Natural killer cell (primary cell): ENCODE data around the gene NUDCD3. TPM values are rescaled to one million over a fixed set of nuclear protein-coding genes. Genes with fewer than 3 reads are reported as not detected.

ENCODE experiments used
- ATAC-seq, 3 donors: fragments of 150-1000 bp in 2 of 3; fragments of 200-7000 bp in 1 of 3; cut with Tn5 transposase; 1 replicate in 1 of 3; 2 replicates in 2 of 3; pipeline ENCODE4 v1.10.0; 2021; ENCODE audit warnings: mild to moderate bottlenecking in 2 of 3, moderate library complexity in 2 of 3
- DNase-seq, 2 donors: peaks; one replicate each; pipeline versions ENCODE4 v3.0.0 to v3.0.0-alpha.2; 2013 to 2021; ENCODE audit warnings: mixed read lengths in 1 of 2
- H3K27ac ChIP-seq: one replicate; pipeline ENCODE4 v1.5.1; 2013; ENCODE audit warnings: mild to moderate bottlenecking, low read length
- H3K27me3 ChIP-seq: one replicate; pipeline ENCODE4 v1.6.1; 2013; ENCODE audit warnings: low read length; ENCODE audit not compliant: control insufficient read depth, insufficient read depth
- H3K36me3 ChIP-seq: one replicate; pipeline ENCODE4 v1.6.1; 2013; ENCODE audit warnings: low read length; ENCODE audit not compliant: control insufficient read depth, insufficient read depth
- H3K4me1 ChIP-seq: one replicate; pipeline ENCODE4 v1.6.1; 2013; ENCODE audit warnings: low read length; ENCODE audit not compliant: control insufficient read depth, insufficient read depth
- H3K4me3 ChIP-seq: one replicate; pipeline ENCODE4 v1.5.1; 2013; ENCODE audit warnings: low read length
- H3K9me3 ChIP-seq: one replicate; pipeline ENCODE4 v1.6.1; 2013; ENCODE audit warnings: low read length; ENCODE audit not compliant: control insufficient read depth, insufficient read depth
- H3K27ac Mint-ChIP-seq, 2 donors: one replicate each; pipeline ENCODE4 v1.8.0; 2022; ENCODE audit warnings: mild to moderate bottlenecking in 2 of 2, mixed read lengths in 2 of 2, moderate library complexity in 1 of 2
- H3K27me3 Mint-ChIP-seq, 2 donors: one replicate each; pipeline ENCODE4 v1.8.0; 2022; ENCODE audit warnings: low read depth in 2 of 2, mixed read lengths in 2 of 2
- H3K36me3 Mint-ChIP-seq: one replicate; pipeline ENCODE4 v1.8.0; 2022; ENCODE audit warnings: mixed read lengths
- H3K4me1 Mint-ChIP-seq, 2 donors: one replicate each; pipeline ENCODE4 v1.8.0; 2022; ENCODE audit warnings: mixed read lengths in 2 of 2
- H3K4me3 Mint-ChIP-seq: one replicate; pipeline ENCODE4 v1.8.0; 2022; ENCODE audit warnings: mild to moderate bottlenecking, moderate library complexity, mixed read lengths
- H3K9me3 Mint-ChIP-seq, 2 donors: one replicate each; pipeline ENCODE4 v1.8.0; 2022; ENCODE audit warnings: mixed read lengths in 2 of 2
- WGBS: methylation state at CpG from one replicate; pipeline ENCODE4 v1.1.7; 2013; ENCODE audit warnings: missing lambda C conversion rate; ENCODE audit not compliant: insufficient coverage; 5-methylcytosine and 5-hydroxymethylcytosine counted together
- intact Hi-C: fragments of 100-400 bp; cut with micrococcal nuclease; formaldehyde crosslinking; loops from one replicate; pipeline ENCODE4 v1.14.2; 2022
- total RNA-seq, 4 donors: library from RNA; stranded (reverse); fragments of 120-200 nt in 1 of 4; gene quantifications; one replicate each; pipeline versions ENCODE4 v1.2.3 to v1.2.4, GENCODE V29; 2013 to 2022
- TF ChIP-seq, protein P1 (sequence below): fragments of 200-600 bp; IDR thresholded peaks from one replicate; pipeline ENCODE4 v1.8.0; 2022; ENCODE audit warnings: antibody characterized with exemption

NUDCD3 gene
- total RNA-seq, 3 donors from 2014 or later (not counting 1 experiment from before 2014, with no cell fraction given), result 50.1 to 79.9 (median 68.7) TPM

GRCh38 chr7:44377681-44378421, 112.6 kb downstream of the NUDCD3 start:
- intact Hi-C loops, result no loop called here
- no peaks in the 10 kb centered on the region for H3K27me3 Mint-ChIP-seq
- no peak for ATAC-seq

GRCh38 chr7:44377134-44377463, 113.4 kb downstream of the NUDCD3 start:
- no peaks in the 10 kb centered on the region for H3K4me1 ChIP-seq
- no peaks in the 10 kb centered on the region for H3K36me3 ChIP-seq
- H3K4me1 Mint-ChIP-seq, result peaks cover 4 to 27% of the 10 kb centered on the region in 2 donors
- H3K27me3 Mint-ChIP-seq, result peaks cover 0 to 6% of the 10 kb centered on the region in 2 donors
- ATAC-seq (no peak), DNase-seq (no peak)
- TF ChIP-seq, protein P1, sequence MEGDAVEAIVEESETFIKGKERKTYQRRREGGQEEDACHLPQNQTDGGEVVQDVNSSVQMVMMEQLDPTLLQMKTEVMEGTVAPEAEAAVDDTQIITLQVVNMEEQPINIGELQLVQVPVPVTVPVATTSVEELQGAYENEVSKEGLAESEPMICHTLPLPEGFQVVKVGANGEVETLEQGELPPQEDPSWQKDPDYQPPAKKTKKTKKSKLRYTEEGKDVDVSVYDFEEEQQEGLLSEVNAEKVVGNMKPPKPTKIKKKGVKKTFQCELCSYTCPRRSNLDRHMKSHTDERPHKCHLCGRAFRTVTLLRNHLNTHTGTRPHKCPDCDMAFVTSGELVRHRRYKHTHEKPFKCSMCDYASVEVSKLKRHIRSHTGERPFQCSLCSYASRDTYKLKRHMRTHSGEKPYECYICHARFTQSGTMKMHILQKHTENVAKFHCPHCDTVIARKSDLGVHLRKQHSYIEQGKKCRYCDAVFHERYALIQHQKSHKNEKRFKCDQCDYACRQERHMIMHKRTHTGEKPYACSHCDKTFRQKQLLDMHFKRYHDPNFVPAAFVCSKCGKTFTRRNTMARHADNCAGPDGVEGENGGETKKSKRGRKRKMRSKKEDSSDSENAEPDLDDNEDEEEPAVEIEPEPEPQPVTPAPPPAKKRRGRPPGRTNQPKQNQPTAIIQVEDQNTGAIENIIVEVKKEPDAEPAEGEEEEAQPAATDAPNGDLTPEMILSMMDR, result no peak
- H3K9me3 Mint-ChIP-seq, result no peaks in the 10 kb centered on the region
- no peak overlapping the region for H3K4me3 Mint-ChIP-seq
- no peak overlapping the region for H3K4me3 ChIP-seq
- no peak overlapping the region for H3K27ac ChIP-seq
- intact Hi-C loops, result no loop called here
- no peaks in the 10 kb centered on the region for H3K9me3 ChIP-seq
- no peaks in the 10 kb centered on the region for H3K27me3 ChIP-seq
- no peaks in the 10 kb centered on the region for H3K36me3 Mint-ChIP-seq
- H3K27ac Mint-ChIP-seq, result peak overlapping the region in 1 of 2 donors; percentile 54
- 94% methylated on average over 1 of the region's 1 CpG for WGBS

More at GRCh38 chr7:44377681-44378421, 112.6 kb downstream of the NUDCD3 start:
- no peak overlapping the region for H3K4me3 ChIP-seq
- H3K4me1 Mint-ChIP-seq, result peaks cover 4 to 27% of the 10 kb centered on the region in 2 donors
- no peak for DNase-seq
- no peak overlapping the region for H3K27ac Mint-ChIP-seq
- TF ChIP-seq, protein P1, result no peak
- no peaks in the 10 kb centered on the region for H3K4me1 ChIP-seq
- H3K36me3 ChIP-seq, result no peaks in the 10 kb centered on the region
- no peaks in the 10 kb centered on the region for H3K9me3 ChIP-seq
- 80% methylated on average over 5 of the region's 5 CpGs for WGBS
- H3K27me3 ChIP-seq, result no peaks in the 10 kb centered on the region
- H3K27ac ChIP-seq, result no peak overlapping the region
- no peaks in the 10 kb centered on the region for H3K36me3 Mint-ChIP-seq
- H3K4me3 Mint-ChIP-seq, result no peak overlapping the region
- no peaks in the 10 kb centered on the region for H3K9me3 Mint-ChIP-seq

DNA sequence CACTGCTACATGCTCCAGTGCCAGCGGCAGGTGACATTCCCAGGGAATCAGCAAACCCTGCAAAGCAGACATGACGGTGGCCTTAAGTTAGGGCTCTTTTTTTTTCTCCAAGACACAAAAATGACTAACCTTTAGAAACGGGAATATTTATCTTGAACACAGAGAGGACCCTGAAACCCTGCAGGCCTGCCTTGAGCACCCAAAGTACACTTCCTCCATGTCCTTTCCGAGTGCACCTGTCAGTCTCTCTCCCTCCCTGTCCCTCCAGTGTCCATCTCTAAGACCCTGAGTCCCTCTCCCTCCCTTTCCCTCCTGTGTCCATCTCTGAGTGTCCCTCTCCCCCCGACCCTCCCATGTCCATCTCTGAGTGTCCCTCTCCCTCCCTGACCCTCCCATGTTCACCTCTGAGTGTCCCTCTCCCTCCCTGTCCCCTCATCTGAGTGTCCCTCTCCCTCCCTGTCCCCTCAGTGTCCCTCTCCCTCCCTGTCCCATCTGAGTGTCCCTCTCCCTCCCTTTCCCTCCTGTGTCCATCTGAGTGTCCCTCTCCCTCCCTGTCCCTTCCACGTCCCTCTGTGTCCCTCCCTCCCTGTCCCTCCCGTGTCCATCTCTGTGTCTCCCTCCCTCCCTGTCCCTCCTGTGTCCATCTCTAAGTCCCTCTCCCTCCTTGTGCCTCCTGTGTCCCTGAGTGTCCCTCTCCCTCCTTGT, 113.9 kb downstream of the NUDCD3 start:
- H3K36me3 Mint-ChIP-seq, result no peaks in the 10 kb centered on the region

More for the DNA sequence above, 113.9 kb downstream of the NUDCD3 start:
- Mint-ChIP-seq H3K4me3 (no peak overlapping the region), H3K27me3 (peaks cover 0 to 9% of the 10 kb centered on the region in 2 donors), H3K9me3 (no peaks in the 10 kb centered on the region), H3K27ac (peak overlapping the region in 1 of 2 donors; percentile 54), H3K4me1 (peaks cover 4 to 27% of the 10 kb centered on the region in 2 donors)
- TF ChIP-seq, protein P1, result no peak
- Histone ChIP-seq H3K4me1 (no peaks in the 10 kb centered on the region), H3K9me3 (no peaks in the 10 kb centered on the region), H3K4me3 (no peak overlapping the region), H3K36me3 (no peaks in the 10 kb centered on the region), H3K27me3 (no peaks in the 10 kb centered on the region), H3K27ac (no peak overlapping the region)
- DNase-seq (no peak), ATAC-seq (no peak)
- intact Hi-C loops, result no loop called here
- 70% methylated on average over 7 of the region's 7 CpGs for WGBS
